Peyer's patch (tissue), 4 donors: ENCODE measurements around the gene TMEM107.

ENCODE experiments used
- CTCF ChIP-seq, 6 experiments: fragments of 450-650 bp in 4 of 6; fragments of 200-600 bp in 2 of 6; sonication (generic) in 1 of 6; IDR thresholded peaks; one replicate each; pipeline ENCODE4 v1.5.1; 2017 to 2019; ENCODE audit warnings: antibody characterized with exemption in 6 of 6, mild to moderate bottlenecking in 3 of 6, moderate library complexity in 1 of 6
- POLR2A ChIP-seq, 2 donors: fragments of 450-650 bp; IDR thresholded peaks; one replicate each; pipeline ENCODE4 v1.5.1; 2017; ENCODE audit warnings: antibody characterized with exemption in 2 of 2, mild to moderate bottlenecking in 2 of 2, moderate library complexity in 2 of 2

GRCh38 chr17:8206536-8206935 is 30.4 kb upstream of the TMEM107 start:
- TF ChIP-seq POLR2A (IDR thresholded peaks at IDR 0.05) (no peak), CTCF (IDR thresholded peaks at IDR 0.05) (no peak)
